HUES48 (cell line): Measurements from ENCODE around the gene FITM1.

ENCODE experiments used
- H3K27ac ChIP-seq: one replicate; pipeline ENCODE4 v1.7.0; 2013; ENCODE audit warnings: low read depth, low read length, inconsistent platforms
- H3K27me3 ChIP-seq: 2 replicates; pipeline ENCODE4 v1.6.1; 2013; ENCODE audit warnings: mild to moderate bottlenecking, low read length; ENCODE audit not compliant: control insufficient read depth, insufficient read depth
- H3K36me3 ChIP-seq: 2 replicates; pipeline ENCODE4 v1.6.1; 2013; ENCODE audit warnings: low read length; ENCODE audit not compliant: control insufficient read depth, insufficient read depth
- H3K4me1 ChIP-seq: 2 replicates; pipeline ENCODE4 v1.6.1; 2013; ENCODE audit warnings: mild to moderate bottlenecking, low read length; ENCODE audit not compliant: control insufficient read depth, insufficient read depth
- H3K4me3 ChIP-seq: 2 replicates; pipeline ENCODE4 v1.5.1; 2013; ENCODE audit warnings: mild to moderate bottlenecking, low read depth, low read length
- H3K9ac ChIP-seq: 2 replicates; pipeline ENCODE4 v1.6.1; 2013; ENCODE audit warnings: mild to moderate bottlenecking, low read depth, low read length, moderate library complexity
- H3K9me3 ChIP-seq: 2 replicates; pipeline ENCODE4 v1.6.1; 2013; ENCODE audit warnings: low read length; ENCODE audit not compliant: control insufficient read depth, insufficient read depth

The FITM1 gene

GRCh38 chr14:24122898-24123297 lies 7.6 kb upstream of the FITM1 start:
- Histone ChIP-seq H3K36me3 (peaks cover 59% of the 10 kb centered on the region), H3K9ac (no peak overlapping the region), H3K27ac (no peak overlapping the region), H3K4me1 (no peaks in the 10 kb centered on the region), H3K9me3 (no peaks in the 10 kb centered on the region), H3K4me3 (no peak overlapping the region), H3K27me3 (no peaks in the 10 kb centered on the region)

GRCh38 chr14:24123424-24124417 lies 6.7 kb upstream of the FITM1 start:
- Histone ChIP-seq H3K36me3 (peaks cover 51% of the 10 kb centered on the region), H3K27ac (no peak overlapping the region), H3K4me3 (no peak overlapping the region), H3K9me3 (no peaks in the 10 kb centered on the region), H3K27me3 (no peaks in the 10 kb centered on the region), H3K4me1 (no peaks in the 10 kb centered on the region), H3K9ac (no peak overlapping the region)

- Histone ChIP-seq H3K4me3 (no peak overlapping the region), H3K9me3 (no peaks in the 10 kb centered on the region), H3K27me3 (no peaks in the 10 kb centered on the region), H3K27ac (no peak overlapping the region), H3K36me3 (peaks cover 22% of the 10 kb centered on the region), H3K9ac (no peak overlapping the region), H3K4me1 (no peaks in the 10 kb centered on the region)
These were observed 3.5 kb upstream of the FITM1 start for GRCh38 chr14:24126939-24127338.

GRCh38 chr14:24127673-24128072 lies 2.8 kb upstream of the FITM1 start:
- Histone ChIP-seq H3K9me3 (no peaks in the 10 kb centered on the region), H3K27ac (no peak overlapping the region), H3K36me3 (peaks cover 17% of the 10 kb centered on the region), H3K9ac (no peak overlapping the region), H3K4me1 (no peaks in the 10 kb centered on the region), H3K27me3 (no peaks in the 10 kb centered on the region), H3K4me3 (no peak overlapping the region)

- Histone ChIP-seq H3K4me3 (no peak overlapping the region), H3K36me3 (no peaks in the 10 kb centered on the region), H3K9ac (no peak overlapping the region), H3K27me3 (no peaks in the 10 kb centered on the region), H3K9me3 (no peaks in the 10 kb centered on the region), H3K4me1 (no peaks in the 10 kb centered on the region), H3K27ac (no peak overlapping the region)
These were observed 955 bp upstream of the FITM1 start for GRCh38 chr14:24129410-24129998.

- no peak overlapping the region for H3K4me3 ChIP-seq
- no peaks in the 10 kb centered on the region for H3K36me3 ChIP-seq
- H3K4me1 ChIP-seq = no peaks in the 10 kb centered on the region
- H3K27me3 ChIP-seq = no peaks in the 10 kb centered on the region
- H3K27ac ChIP-seq = no peak overlapping the region
- H3K9me3 ChIP-seq = no peaks in the 10 kb centered on the region
- no peak overlapping the region for H3K9ac ChIP-seq
These were observed 474 bp downstream of the FITM1 start for GRCh38 chr14:24130717-24131548.

GRCh38 chr14:24131549-24131966 lies 1.1 kb downstream of the FITM1 start:
- Histone ChIP-seq H3K36me3 (no peaks in the 10 kb centered on the region), H3K9me3 (no peaks in the 10 kb centered on the region), H3K27ac (no peak overlapping the region), H3K9ac (no peak overlapping the region), H3K27me3 (no peaks in the 10 kb centered on the region), H3K4me3 (no peak overlapping the region), H3K4me1 (peaks cover 1% of the 10 kb centered on the region; the same call in 1 of the 2 replicates)

GRCh38 chr14:24132061-24132685 lies 1.7 kb downstream of the FITM1 start:
- Histone ChIP-seq H3K4me3 (no peak overlapping the region), H3K4me1 (peaks cover 5% of the 10 kb centered on the region; the same call in 1 of the 2 replicates), H3K9ac (no peak overlapping the region), H3K27me3 (no peaks in the 10 kb centered on the region), H3K27ac (no peak overlapping the region), H3K36me3 (no peaks in the 10 kb centered on the region), H3K9me3 (no peaks in the 10 kb centered on the region)

GRCh38 chr14:24132976-24133375 lies 2.5 kb downstream of the FITM1 start:
- Histone ChIP-seq H3K36me3 (peaks cover 5% of the 10 kb centered on the region), H3K27ac (no peak overlapping the region), H3K9me3 (no peaks in the 10 kb centered on the region), H3K4me1 (peaks cover 5% of the 10 kb centered on the region; the same call in 1 of the 2 replicates), H3K27me3 (no peaks in the 10 kb centered on the region), H3K9ac (no peak overlapping the region), H3K4me3 (no peak overlapping the region)

- H3K9ac ChIP-seq = no peak overlapping the region
- H3K36me3 ChIP-seq = peaks cover 13% of the 10 kb centered on the region
- no peaks in the 10 kb centered on the region for H3K9me3 ChIP-seq
- no peak overlapping the region for H3K27ac ChIP-seq
- no peak overlapping the region for H3K4me3 ChIP-seq
- no peaks in the 10 kb centered on the region for H3K27me3 ChIP-seq
- peaks cover 5% of the 10 kb centered on the region; the same call in 1 of the 2 replicates for H3K4me1 ChIP-seq
These were observed 3.3 kb downstream of the FITM1 start for GRCh38 chr14:24133735-24134134.
